ENCODE data around the gene TMEM72. TPM values are rescaled to one million over a fixed set of nuclear protein-coding genes. Genes with fewer than 3 reads are reported as not detected.

The TMEM72 gene
- total and polyA plus RNA-seq, 2 of the 13 experiments (the other 11 are each of a cell fraction or from before 2014, with no cell fraction given) = 0.04 TPM; not detected in 1

DNA sequence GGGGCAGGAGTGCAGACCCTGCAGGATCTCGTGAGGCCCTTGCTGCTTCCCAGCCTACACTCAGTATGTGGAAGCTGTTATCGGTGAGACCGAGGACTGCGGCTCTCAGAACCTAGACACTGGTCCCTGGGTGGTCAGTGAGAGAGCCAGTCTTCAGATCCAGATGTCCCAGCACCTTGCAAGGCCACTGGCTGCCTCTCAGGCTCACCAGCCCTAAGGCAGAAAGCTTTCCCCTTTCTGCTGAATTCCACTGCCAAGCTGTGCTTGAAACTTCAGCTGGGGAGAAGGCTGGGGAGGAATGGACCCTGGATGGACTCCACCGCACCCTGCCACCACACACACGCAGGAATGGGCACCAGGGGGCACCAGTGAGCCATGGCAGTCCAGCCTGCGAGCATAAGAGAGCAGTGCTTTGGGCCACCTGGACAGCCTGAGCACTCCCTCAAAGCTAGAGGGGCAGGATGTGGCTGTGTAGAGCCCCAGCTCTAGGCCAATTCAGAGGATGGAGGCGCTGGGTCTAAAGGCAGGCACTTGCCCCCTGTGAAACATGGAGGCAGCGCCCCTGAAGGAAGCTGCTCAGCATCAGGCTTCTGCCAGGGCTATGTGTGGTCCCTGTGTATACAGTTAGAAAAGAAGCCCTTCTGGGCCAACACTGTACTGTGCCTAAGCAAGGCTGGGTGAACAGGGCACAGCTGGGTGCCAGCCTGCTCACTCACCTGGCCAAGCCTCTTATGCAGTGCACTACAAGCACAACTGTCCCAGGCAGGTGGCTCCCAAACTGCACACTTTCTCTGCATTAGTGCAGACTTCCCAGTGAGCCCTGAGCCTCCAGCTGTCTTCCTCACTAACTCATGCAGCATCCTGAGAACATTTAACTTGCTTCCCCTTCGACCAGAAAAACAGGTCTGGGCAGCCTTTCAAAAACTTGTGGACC lies 21.6 kb downstream of the TMEM72 start (continued):
- TF ChIP-seq ZNF350 (CRISPR knock-in tag; IDR thresholded peaks at IDR 0.05; ENCODE audit: borderline replicate concordance, low read depth) (no peak; the same call in 1 of the 2 replicates), ZSCAN25 (CRISPR knock-in tag; IDR thresholded peaks at IDR 0.05) (no peak; the same call in 1 of the 2 replicates), TOPORS (CRISPR knock-in tag; IDR thresholded peaks at IDR 0.05) (no peak), HOXA9 (CRISPR knock-in tag; IDR thresholded peaks at IDR 0.05; ENCODE audit: borderline replicate concordance) (no peak), ZSCAN31 (CRISPR knock-in tag; IDR thresholded peaks at IDR 0.05; ENCODE audit: low read depth) (peak; percentile 72; the same call in 1 of the 2 replicates), HMGA1 (CRISPR knock-in tag; conservative IDR thresholded peaks at IDR 0.05) (no peak), GFI1 (CRISPR knock-in tag; IDR thresholded peaks at IDR 0.05; ENCODE audit: borderline replicate concordance) (peak; percentile 36; the same call in 1 of the 2 replicates), NPAS2 (CRISPR knock-in tag; IDR thresholded peaks at IDR 0.05; ENCODE audit: borderline replicate concordance) (no peak), ELF4 (CRISPR knock-in tag; IDR thresholded peaks at IDR 0.05; ENCODE audit: borderline replicate concordance) (no peak), ZNF484 (CRISPR knock-in tag; IDR thresholded peaks at IDR 0.05; ENCODE audit: borderline replicate concordance, low read depth) (no peak), MED1 (CRISPR knock-in tag; IDR thresholded peaks at IDR 0.05) (peak; percentile 75), DBP (CRISPR knock-in tag; IDR thresholded peaks at IDR 0.05; ENCODE audit: not compliant biosample characterization) (no peak), DNMT1 (CRISPR knock-in tag; IDR thresholded peaks at IDR 0.05) (no peak), MXI1 (IDR thresholded peaks at IDR 0.05; ENCODE audit: borderline replicate concordance, low read depth, low read length) (peak; percentile 66; the same call in 2 of the 3 replicates), SOX5 (CRISPR knock-in tag; IDR thresholded peaks at IDR 0.05; ENCODE audit: borderline replicate concordance) (peak; percentile 42; the same call in 1 of the 2 replicates), REPIN1 (CRISPR knock-in tag; IDR thresholded peaks at IDR 0.05; ENCODE audit: borderline replicate concordance, low read depth) (peak; percentile 77; the same call in 1 of the 2 replicates), ZBTB21 (CRISPR knock-in tag; IDR thresholded peaks at IDR 0.05) (no peak), ZNF543 (CRISPR knock-in tag; IDR thresholded peaks at IDR 0.05) (no peak)
- TF ChIP-seq, protein P1, sequence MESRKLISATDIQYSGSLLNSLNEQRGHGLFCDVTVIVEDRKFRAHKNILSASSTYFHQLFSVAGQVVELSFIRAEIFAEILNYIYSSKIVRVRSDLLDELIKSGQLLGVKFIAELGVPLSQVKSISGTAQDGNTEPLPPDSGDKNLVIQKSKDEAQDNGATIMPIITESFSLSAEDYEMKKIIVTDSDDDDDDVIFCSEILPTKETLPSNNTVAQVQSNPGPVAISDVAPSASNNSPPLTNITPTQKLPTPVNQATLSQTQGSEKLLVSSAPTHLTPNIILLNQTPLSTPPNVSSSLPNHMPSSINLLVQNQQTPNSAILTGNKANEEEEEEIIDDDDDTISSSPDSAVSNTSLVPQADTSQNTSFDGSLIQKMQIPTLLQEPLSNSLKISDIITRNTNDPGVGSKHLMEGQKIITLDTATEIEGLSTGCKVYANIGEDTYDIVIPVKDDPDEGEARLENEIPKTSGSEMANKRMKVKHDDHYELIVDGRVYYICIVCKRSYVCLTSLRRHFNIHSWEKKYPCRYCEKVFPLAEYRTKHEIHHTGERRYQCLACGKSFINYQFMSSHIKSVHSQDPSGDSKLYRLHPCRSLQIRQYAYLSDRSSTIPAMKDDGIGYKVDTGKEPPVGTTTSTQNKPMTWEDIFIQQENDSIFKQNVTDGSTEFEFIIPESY (CRISPR knock-in tag; IDR thresholded peaks at IDR 0.05) = 0 out of 2 replicates have a peak, but pooled peaks have one; percentile 47
- TF ChIP-seq, protein P2, sequence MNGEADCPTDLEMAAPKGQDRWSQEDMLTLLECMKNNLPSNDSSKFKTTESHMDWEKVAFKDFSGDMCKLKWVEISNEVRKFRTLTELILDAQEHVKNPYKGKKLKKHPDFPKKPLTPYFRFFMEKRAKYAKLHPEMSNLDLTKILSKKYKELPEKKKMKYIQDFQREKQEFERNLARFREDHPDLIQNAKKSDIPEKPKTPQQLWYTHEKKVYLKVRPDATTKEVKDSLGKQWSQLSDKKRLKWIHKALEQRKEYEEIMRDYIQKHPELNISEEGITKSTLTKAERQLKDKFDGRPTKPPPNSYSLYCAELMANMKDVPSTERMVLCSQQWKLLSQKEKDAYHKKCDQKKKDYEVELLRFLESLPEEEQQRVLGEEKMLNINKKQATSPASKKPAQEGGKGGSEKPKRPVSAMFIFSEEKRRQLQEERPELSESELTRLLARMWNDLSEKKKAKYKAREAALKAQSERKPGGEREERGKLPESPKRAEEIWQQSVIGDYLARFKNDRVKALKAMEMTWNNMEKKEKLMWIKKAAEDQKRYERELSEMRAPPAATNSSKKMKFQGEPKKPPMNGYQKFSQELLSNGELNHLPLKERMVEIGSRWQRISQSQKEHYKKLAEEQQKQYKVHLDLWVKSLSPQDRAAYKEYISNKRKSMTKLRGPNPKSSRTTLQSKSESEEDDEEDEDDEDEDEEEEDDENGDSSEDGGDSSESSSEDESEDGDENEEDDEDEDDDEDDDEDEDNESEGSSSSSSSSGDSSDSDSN (CRISPR knock-in tag; IDR thresholded peaks at IDR 0.05) = peak; percentile 64
- TF ChIP-seq, protein P3, sequence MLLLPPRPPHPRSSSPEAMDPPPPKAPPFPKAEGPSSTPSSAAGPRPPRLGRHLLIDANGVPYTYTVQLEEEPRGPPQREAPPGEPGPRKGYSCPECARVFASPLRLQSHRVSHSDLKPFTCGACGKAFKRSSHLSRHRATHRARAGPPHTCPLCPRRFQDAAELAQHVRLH (CRISPR knock-in tag; IDR thresholded peaks at IDR 0.05; ENCODE audit: borderline replicate concordance, low read depth) = peak; percentile 29; the same call in 1 of the 2 replicates
- TF ChIP-seq, protein P4, sequence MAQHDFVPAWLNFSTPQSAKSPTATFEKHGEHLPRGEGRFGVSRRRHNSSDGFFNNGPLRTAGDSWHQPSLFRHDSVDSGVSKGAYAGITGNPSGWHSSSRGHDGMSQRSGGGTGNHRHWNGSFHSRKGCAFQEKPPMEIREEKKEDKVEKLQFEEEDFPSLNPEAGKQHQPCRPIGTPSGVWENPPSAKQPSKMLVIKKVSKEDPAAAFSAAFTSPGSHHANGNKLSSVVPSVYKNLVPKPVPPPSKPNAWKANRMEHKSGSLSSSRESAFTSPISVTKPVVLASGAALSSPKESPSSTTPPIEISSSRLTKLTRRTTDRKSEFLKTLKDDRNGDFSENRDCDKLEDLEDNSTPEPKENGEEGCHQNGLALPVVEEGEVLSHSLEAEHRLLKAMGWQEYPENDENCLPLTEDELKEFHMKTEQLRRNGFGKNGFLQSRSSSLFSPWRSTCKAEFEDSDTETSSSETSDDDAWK (CRISPR knock-in tag; IDR thresholded peaks at IDR 0.05) = no peak
